ENCODE results near the gene STOM.

DNA sequence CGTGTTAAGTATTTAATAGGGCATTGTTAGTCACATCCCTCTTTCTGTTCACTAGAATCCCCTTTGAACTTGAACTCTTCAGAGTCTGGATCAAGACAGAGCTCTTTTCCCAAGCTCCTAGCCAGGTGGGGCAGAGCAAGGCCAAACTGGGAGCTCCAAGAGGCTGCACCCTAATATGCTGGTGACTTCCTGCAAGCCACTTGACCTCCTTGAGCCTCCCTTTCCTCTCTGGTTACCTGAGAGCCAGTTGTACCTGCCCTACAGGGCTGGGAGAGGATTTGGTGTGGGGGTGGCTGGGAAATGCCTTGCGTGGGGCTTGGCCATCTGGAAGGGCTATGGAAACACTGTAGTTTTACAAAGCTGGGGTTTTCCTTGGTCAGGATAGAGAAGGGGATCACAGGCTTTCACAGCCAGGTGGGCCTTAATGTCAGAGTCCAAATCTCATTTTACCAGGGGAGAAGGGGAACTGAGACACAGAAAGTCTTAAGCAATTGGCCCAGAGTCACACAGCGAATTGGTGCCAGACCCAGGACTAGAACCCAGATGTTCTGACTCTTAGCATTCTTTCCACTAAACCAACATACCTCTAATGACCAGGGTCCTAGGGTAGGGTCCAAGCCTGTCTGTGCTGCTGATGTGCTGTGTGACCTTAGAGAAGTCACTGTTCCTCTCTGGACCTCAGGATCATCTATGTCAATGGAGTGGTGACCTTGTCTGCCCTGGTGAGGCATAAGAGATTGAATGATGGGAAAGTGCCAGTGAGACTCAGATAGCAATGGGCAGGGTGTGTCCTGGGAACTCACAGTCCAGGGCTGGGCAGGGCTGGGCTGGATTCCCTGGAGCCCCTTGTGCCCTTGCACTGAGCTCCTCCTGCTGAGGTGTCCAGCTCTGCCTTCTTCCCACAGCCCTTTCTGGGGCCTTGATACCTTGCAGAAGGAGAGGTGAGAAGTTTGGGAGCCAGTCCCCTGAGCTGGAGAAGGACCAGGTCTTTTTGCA, 66.3 kb downstream of the STOM start:
- TF ChIP-seq POLR2A (IDR thresholded peaks at IDR 0.05; ENCODE audit: low read depth, low read length) (no peak), POLR2AphosphoS5 (IDR thresholded peaks at IDR 0.05; ENCODE audit: low read depth, low read length) (no peak), TAF1 (IDR thresholded peaks at IDR 0.05; ENCODE audit: low read depth, low read length) (no peak), PAX5 (IDR thresholded peaks at IDR 0.05; ENCODE audit: insufficient read depth, low read length, severe bottlenecking) (no peak)

Measured in GM12891 (cell line).